Omental fat pad (tissue), 4 donors: ENCODE results near the gene HNRNPA1L2. TPM values are rescaled to one million over a fixed set of nuclear protein-coding genes. Genes with fewer than 3 reads are reported as not detected.
"Not testable (repeated sequence)": the region's sequence is repeated elsewhere in the genome, so short reads cannot be mapped to it uniquely, and the experiment has no call there.

Experiments
- ATAC-seq: fragments of 150-250 bp; one replicate; pipeline ENCODE4 v1.9.1; 2016; ENCODE audit warnings: mild to moderate bottlenecking, moderate library complexity; ENCODE audit not compliant: low FRiP score
- DNase-seq: peaks from one replicate; pipeline ENCODE4 v3.0.0-alpha.2; 2019; ENCODE audit warnings: low spot score
- CTCF ChIP-seq, 3 donors: fragments of 450-650 bp; IDR thresholded peaks; one replicate each; pipeline ENCODE4 v1.5.1; 2016 to 2017; ENCODE audit warnings: antibody characterized with exemption in 3 of 3, mild to moderate bottlenecking in 3 of 3, moderate library complexity in 2 of 3
- total RNA-seq, 4 donors: library from RNA; depleted of rRNA; stranded (reverse); fragments of >200 nt; gene quantifications; one replicate each; pipeline ENCODE4 v1.1.0, GENCODE V29; 2016

HNRNPA1L2 gene
- total RNA-seq, 4 donors from 2014 or later: 1.1 to 5.2 (median 3.6) TPM

DNA sequence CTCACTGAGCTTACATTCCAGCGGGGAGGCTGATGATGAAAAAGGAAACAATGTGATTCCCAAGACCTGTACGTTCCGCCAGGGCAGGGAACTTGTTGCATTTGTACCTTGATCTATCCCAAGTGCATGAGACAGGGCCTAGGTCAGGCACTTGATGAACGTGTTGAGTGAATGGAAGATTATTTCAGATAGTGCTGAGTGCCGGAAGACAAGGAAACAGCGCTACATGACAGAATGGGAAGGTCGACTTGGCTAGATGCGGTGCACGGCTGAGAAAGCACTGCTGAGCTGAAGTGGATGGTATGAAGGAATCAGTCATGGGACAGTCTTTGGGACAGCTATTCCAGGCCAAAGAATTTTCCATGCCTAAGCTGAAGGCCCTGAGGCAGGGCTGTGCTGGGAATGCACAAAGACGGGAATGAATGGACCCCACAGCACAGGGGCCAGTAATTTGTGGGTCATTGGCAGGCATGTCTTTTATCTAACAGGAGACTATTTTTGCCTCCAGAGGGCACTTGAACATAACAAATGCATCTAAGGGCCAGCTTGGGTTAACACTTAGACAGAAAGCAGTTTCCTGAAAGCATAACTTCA is 33.1 kb upstream of the HNRNPA1L2 start:
- not testable (repeated sequence) for DNase-seq, ATAC-seq

GRCh38 chr13:52610158-52610557 is 32.1 kb upstream of the HNRNPA1L2 start:
- not testable (repeated sequence) for DNase-seq, ATAC-seq

- ATAC-seq: no peak
- no peak for TF ChIP-seq CTCF (IDR thresholded peaks at IDR 0.05)
- DNase-seq: no peak
Measured at GRCh38 chr13:52615134-52615801, 27.0 kb upstream of the HNRNPA1L2 start.

- TF ChIP-seq CTCF (IDR thresholded peaks at IDR 0.05): no peak
- no peak for DNase-seq
- ATAC-seq: no peak
Measured at GRCh38 chr13:52615812-52616211, 26.4 kb upstream of the HNRNPA1L2 start.

- peak; percentile 34 for DNase-seq
- ATAC-seq: peak; percentile 100
- no peak for TF ChIP-seq CTCF (IDR thresholded peaks at IDR 0.05)
Measured at GRCh38 chr13:52617070-52618060, 24.9 kb upstream of the HNRNPA1L2 start.

DNA sequence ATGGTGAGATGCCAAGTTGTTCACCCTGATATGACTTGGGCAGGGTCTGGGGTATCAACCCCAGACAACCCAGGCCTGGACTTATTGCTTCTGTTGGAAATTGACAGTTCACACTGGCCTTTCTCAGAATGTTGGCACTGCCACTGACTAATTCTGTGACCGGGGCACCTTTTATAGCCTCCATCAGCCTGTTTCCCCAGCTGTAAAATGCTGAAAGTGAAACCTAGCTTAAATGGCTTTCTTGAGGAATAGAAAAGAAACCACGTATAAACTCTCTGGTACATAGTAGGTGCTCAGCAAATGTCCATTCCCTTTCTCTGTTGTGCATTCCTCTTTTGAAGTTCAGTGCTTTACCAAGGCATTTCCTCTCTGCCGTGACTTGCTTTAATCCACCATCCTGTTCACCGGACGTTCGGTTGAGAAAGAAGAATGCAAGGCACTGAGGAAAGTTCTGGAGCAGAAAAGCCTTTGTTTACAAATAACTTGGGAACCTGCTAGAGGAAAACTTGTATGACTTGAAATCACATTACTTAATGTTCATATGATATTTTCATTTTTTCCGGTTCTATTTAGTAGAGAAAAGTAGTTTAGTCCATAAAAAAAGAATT is 11.0 kb upstream of the HNRNPA1L2 start:
- not testable (repeated sequence) for DNase-seq, ATAC-seq

DNA sequence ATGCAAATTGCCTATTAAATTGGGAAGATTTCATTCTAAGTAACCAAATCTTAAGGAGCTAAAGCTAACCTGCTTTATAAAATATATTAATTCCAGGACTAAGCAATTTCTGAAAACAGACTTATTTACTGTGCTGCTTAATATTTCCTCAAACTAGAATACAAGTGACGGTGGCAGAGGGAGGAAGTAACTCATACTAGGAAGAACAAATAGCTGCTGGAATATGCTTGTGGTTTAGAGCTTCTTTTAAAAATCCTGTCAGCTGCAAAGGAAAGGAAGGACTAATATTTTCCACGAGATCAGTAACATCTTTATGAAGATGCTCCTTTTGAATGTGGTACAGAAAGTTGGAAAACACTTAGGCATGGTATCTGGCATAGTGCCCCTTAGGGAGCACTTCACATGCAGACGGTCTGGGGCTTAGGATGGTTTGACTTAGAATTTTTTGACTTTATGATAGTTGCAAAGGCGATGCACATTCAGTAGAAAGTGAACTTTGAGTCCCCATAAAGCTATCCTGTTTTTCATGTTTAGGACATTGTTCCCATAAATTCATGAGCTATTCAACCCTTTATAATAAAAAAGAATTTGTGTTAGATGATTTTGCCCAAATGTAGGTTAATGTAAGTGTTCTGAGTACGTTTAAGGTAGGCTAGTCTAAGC is 3.4 kb upstream of the HNRNPA1L2 start:
- ATAC-seq (no peak), DNase-seq (no peak)
- TF ChIP-seq CTCF (IDR thresholded peaks at IDR 0.05): no peak

- no peak for ATAC-seq
- DNase-seq: no peak
- no peak for TF ChIP-seq CTCF (IDR thresholded peaks at IDR 0.05)
Measured at GRCh38 chr13:52644108-52644507, 1.9 kb downstream of the HNRNPA1L2 start.
